ENCODE data around the gene EVI5.

DNA sequence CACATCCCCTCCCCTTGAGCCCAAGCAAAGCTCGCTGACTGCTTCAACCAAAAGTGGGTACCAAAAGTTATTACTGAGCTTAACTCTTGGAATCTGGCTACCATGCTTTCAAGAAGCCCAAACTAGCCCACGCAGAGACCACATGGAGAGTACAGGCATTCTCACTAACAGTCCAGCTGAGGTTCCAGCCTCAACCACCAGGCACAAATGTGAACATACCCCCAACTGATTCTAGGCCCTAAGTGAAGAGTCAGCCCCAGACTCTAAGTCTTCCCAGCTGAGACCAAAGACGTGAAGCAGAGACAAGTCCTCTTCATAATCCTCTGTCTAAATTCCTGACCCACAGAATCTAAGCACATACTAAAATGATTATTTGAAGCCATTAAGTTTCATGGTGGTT, 36.8 kb downstream of the EVI5 start:
- TF ChIP-seq EZH2phosphoT487 (IDR thresholded peaks at IDR 0.05; ENCODE audit: borderline replicate concordance, low read length) (no peak), EZH2 (IDR thresholded peaks at IDR 0.05; ENCODE audit: low read length, unreplicated experiment) (no peak), CTCF (conservative IDR thresholded peaks at IDR 0.05; ENCODE audit: low read depth, low read length) (no peak)

Data from PC-3 (cell line).